Endothelial cell of umbilical vein (primary cell): ENCODE results near the gene SPATA45.

ENCODE experiments used
- CTCF ChIP-seq, 2 donors: IDR thresholded peaks; 1 replicate in 1 of 2; 2 replicates in 1 of 2; pipeline ENCODE4 v1.5.1; 2011; ENCODE audit warnings: low read length in 2 of 2, mild to moderate bottlenecking in 2 of 2, moderate library complexity in 2 of 2, control low read depth in 1 of 2, inconsistent platforms in 1 of 2, low read depth in 1 of 2; ENCODE audit not compliant: insufficient read depth in 1 of 2; ENCODE audit errors: extremely low read depth in 1 of 2
- MAX ChIP-seq: IDR thresholded peaks from 2 replicates; pipeline ENCODE4 v1.6.1; 2011; ENCODE audit not compliant: insufficient read depth, insufficient read length
- POLR2A ChIP-seq: IDR thresholded peaks from 2 replicates; pipeline ENCODE4 v1.6.1; 2012; ENCODE audit warnings: low read depth, mild to moderate bottlenecking, control low read depth, low read length
- POLR2AphosphoS5 ChIP-seq: IDR thresholded peaks from 2 replicates; pipeline ENCODE4 v1.6.1; 2012; ENCODE audit warnings: low read depth, mild to moderate bottlenecking, control low read depth, low read length, moderate library complexity; ENCODE audit not compliant: insufficient read depth

- TF ChIP-seq POLR2A, result no peak
- no peak for TF ChIP-seq CTCF (IDR thresholded peaks at IDR 0.05; ENCODE audit: extremely low read depth in 1 of 2, insufficient read depth in 1 of 2, low read depth in 1 of 2, low read length in 2 of 2)
- no peak for TF ChIP-seq MAX
- no peak for TF ChIP-seq POLR2AphosphoS5
These were observed 26.5 kb downstream of the SPATA45 start for GRCh38 chr1:212820969-212821368.
